Measurements from ENCODE around the gene BSG. TPM values are rescaled to one million over a fixed set of nuclear protein-coding genes. Genes with fewer than 3 reads are reported as not detected.

BSG gene
- 100 to 1,000 TPM in 11 of 12 donors, not detected in 1; 109 to 224 (median 171) TPM for polyA plus RNA-seq (ENCODE audit: insufficient read length in 12 of 12)
- long read RNA-seq, donor 1, transcript BSG-206 (3 exons, 582 nt) = major isoform, 7 of 366 reads
- long read RNA-seq, donor 1, transcript BSG-210 (2 exons, 611 nt) = minor isoform, 6 of 366 reads
- long read RNA-seq, donor 1, partial matches to known transcripts = 159 of 366 reads
- long read RNA-seq, donor 1, other reads (novel, unspliced or antisense) = 194 of 366 reads
- long read RNA-seq, donor 2, transcript BSG-210 (2 exons, 611 nt) = major isoform, 5 of 132 reads
- long read RNA-seq, donor 2, partial matches to known transcripts = 37 of 132 reads
- long read RNA-seq, donor 2, other reads (novel, unspliced or antisense) = 87 of 132 reads
- long read RNA-seq, donor 3, partial matches to known transcripts = 6 of 60 reads
- long read RNA-seq, donor 3, other reads (novel, unspliced or antisense) = 48 of 60 reads
- long read RNA-seq, donor 4, partial matches to known transcripts = 0 of 39 reads
- long read RNA-seq, donor 4, other reads (novel, unspliced or antisense) = 35 of 39 reads
- long read RNA-seq, donor 5, partial matches to known transcripts = 79 of 91 reads
- long read RNA-seq, donor 5, other reads (novel, unspliced or antisense) = 9 of 91 reads
- long read RNA-seq, donor 6, partial matches to known transcripts = 0 of 46 reads
- long read RNA-seq, donor 6, other reads (novel, unspliced or antisense) = 44 of 46 reads
- long read RNA-seq, donor 7, partial matches to known transcripts = 0 of 45 reads
- long read RNA-seq, donor 7, other reads (novel, unspliced or antisense) = 41 of 45 reads
- long read RNA-seq, donor 8, transcript BSG-206 (3 exons, 582 nt) = major isoform, 5 of 134 reads
- long read RNA-seq, donor 8, partial matches to known transcripts = 16 of 134 reads
- long read RNA-seq, donor 8, other reads (novel, unspliced or antisense) = 111 of 134 reads
- long read RNA-seq, donor 9, partial matches to known transcripts = 10 of 77 reads
- long read RNA-seq, donor 9, other reads (novel, unspliced or antisense) = 63 of 77 reads
- long read RNA-seq, donor 10, transcript BSG-206 (3 exons, 582 nt) = major isoform, 6 of 115 reads
- long read RNA-seq, donor 10, partial matches to known transcripts = 29 of 115 reads
- long read RNA-seq, donor 10, other reads (novel, unspliced or antisense) = 77 of 115 reads
- long read RNA-seq, donor 11, transcript BSG-210 (2 exons, 611 nt) = major isoform, 8 of 207 reads
- long read RNA-seq, donor 11, partial matches to known transcripts = 57 of 207 reads
- long read RNA-seq, donor 11, other reads (novel, unspliced or antisense) = 139 of 207 reads

- DNase-seq = peak; percentile 97
These were observed at the start of gene BSG for GRCh38 chr19:572140-572742. TSS of gene BSG (plus strand) at chr19:572596. CDS start at chr19:572635, 39 bp downstream.

GRCh38 chr19:522726-523125, 49.7 kb upstream of the BSG start:
- no peak for DNase-seq

DNA sequence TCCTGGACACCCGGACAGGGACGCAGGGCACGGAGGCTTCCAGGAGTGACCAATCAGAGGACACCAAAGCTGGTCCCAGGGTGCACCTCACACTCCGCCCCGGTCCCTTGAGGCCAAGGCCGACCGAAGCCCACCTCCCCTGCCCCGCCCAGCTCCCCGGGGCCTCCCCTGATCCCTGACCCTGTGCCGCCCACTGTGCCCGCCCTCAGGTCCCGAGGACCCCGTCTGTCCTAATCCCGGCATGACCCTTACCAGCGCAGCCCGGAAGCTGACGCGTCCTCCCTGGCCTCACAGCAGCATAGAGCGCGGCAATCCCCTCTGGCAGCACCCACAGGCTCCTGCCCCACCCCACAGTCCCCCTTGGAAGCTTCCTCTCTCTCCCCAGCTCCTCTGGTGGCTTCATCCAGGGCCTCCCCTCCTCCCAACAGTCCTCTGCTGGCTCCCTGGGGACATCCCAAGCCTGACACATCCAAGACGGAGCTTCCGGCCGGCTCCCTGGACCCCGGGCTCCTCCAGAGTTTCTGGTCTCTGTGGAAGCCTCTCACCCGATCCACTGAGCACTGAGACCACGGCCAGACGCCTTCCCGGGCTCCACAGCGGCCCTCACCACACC, 48.2 kb upstream of the BSG start:
- no peak for DNase-seq

DNA sequence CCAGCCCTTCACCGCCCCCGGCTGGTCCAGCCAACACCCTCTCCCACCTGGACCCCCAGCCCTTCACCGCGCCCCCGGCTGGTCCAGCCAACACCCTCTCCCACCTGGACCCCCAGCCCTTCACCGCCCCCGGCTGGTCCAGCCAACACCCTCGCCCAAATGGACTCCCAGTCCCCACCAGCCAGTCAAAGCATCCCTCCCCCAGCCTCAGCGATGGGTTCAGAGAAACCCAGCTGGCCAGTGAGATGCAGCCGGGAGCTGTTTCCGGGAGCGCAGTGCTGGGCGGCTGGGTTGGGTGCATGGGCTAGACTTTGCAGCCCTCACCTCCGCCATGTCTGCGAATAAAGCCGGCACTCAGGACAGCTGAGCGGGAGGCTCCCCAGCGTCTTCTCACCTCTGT, 47.4 kb upstream of the BSG start:
- no peak for DNase-seq

- no peak for DNase-seq
These were observed 46.5 kb upstream of the BSG start for GRCh38 chr19:525857-526419.

- DNase-seq = no peak
These were observed 42.0 kb upstream of the BSG start for GRCh38 chr19:530134-531008.

DNA sequence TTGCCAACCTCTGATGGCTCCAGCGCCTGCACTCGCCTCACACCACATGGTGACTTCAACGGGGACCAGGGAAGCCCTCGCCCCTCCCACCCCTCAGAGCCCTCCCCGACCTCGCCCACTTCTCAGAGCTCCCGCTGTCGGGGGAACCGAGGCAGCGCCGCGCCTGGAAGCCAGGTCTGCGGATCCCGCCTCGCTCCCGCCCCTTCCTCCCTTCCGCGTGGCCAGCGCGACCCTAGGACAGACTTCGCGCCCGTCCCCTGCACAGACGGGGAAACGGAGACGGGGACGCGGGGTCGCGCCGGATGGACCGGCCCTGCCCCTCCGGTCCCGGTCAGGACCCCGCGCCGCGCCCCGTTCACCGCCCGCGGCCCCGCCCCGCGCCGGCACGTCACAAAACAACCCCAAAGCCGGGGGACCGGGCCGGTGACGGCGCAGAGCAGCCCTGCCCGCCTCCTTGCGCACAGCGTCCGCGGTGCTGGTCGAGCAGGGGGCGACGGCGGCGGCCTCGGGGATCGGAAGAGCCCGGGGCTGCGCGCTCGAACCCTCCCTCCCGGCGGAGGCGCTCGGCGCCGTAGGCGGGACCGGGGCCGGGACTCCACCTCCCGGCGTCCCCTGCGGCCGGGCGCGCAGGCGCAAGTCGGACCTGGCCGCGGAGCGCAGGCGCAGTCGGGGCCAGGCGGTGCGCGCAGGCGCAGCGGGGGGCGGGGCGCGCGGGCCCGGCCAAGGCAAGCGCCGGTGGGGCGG, 41.2 kb upstream of the BSG start:
- peak; percentile 83 for DNase-seq

DNA sequence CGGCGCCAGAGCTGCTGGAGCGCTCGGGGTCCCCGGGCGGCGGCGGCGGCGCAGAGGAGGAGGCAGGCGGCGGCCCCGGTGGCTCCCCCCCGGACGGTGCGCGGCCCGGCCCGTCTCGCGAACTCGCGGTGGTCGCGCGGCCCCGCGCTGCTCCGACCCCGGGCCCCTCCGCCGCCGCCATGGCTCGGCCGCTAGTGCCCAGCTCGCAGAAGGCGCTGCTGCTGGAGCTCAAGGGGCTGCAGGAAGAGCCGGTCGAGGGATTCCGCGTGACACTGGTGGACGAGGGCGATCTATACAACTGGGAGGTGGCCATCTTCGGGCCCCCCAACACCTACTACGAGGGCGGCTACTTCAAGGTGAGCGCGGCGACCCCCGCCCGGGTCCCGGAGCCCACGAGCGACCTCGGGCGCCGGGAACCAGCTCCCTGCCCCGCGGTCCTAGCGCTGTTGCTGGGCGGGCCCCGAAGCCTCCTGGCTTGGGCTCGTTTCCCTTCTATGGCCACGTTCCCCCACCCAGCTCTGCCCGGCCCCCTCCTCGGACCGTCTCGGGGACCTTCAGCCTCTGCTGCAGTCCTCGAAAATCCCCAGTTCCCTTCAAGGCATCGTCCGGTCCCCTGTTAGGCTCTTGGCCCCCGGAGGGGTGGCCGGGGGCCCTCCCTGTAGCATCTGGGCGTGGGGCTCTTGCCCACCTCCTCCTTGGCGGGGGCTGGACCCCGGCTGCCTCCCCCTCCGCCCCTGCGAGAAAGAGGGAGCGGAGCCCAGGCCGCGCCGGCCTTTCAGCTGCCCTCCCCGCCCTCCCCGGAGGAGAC, 40.4 kb upstream of the BSG start, which contains the start of gene CDC34:
Gene CDC34 (plus strand): TSS at position 8 of the 808 bp plus-strand sequence. CDS start 172 bp downstream, at position 180.
- DNase-seq = no peak

DNA sequence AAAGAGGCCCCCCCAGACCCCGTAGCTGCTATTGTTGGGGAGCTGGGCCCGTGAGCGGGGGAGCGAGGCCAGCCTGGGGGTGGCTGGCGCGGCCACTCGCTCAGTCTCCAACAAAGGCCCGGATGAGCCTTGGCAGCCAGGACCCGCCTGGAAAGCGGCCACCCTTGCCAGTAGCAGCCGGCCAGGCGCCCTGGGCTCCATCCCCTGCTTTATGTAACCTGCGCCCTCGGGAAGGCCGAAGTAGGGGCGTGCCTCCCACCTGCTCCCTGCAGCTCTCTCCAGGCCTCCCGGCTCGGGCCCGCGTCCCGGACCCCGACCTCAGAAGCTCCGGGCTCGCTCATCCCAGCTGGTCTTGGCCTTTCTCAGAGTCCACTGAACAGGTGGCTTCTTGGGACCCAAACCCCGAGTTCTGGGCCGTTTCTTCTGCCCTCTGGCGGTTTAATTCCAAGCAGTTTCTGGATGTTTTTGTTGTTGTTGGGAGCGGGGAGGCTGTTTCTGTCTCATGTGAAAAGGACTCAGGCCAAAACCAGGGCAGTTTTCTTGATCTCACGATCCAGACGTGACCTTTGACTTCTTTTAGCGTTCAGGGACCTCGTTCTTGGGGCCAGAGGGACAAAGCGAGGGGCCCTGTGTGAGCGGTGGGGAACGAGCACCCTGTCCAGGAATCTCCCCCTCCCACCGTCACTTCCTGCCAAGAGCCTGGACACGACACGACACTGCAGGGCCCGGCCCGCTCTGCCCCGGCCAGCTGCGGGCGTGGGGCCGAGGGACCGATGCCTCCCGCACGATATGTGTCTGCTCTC, 39.6 kb upstream of the BSG start:
- DNase-seq = peak; percentile 71

- no peak for DNase-seq
These were observed 38.9 kb upstream of the BSG start for GRCh38 chr19:533364-534058.

GRCh38 chr19:534088-534487, 38.3 kb upstream of the BSG start:
- DNase-seq = no peak

- DNase-seq = no peak
These were observed 37.2 kb upstream of the BSG start for GRCh38 chr19:535017-535835.

- no peak for DNase-seq
These were observed 36.1 kb upstream of the BSG start for GRCh38 chr19:536031-536880.

DNA sequence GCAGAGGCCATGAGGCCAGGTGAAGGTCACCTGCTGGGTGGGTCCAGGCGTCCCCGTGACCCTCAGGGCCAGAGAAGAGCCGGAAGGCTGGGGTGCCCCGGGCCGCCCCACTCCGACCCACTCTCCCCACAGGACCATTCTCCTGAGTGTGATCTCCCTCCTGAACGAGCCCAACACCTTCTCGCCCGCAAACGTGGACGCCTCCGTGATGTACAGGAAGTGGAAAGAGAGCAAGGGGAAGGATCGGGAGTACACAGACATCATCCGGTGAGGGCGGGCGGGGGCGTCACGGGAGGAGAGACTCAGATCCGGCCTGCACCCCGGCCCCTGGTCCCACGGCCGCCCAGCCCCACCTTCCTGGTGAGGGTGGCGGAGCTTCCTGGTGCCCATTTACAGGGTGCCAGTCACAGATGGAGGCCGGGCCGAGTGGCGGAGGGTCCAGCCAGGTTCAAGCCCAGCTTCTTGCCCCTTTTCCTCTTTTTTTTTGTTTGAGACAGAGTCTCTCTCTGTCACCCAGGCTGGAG, 35.5 kb upstream of the BSG start:
- DNase-seq = no peak
